Inferior parietal cortex (tissue), 1 donor: ENCODE measurements around the gene DHRS13.
A peak's percentile ranks its signal among the peaks of the same experiment; 100 is the strongest.
"Not testable (repeated sequence)": the region's sequence is repeated elsewhere in the genome, so short reads cannot be mapped to it uniquely, and the experiment has no call there.

Experiments
- DNase-seq: peaks from one replicate; pipeline ENCODE4 v3.0.0-alpha.2; 2016; ENCODE audit errors: extremely low spot score

Gene DHRS13

DNA sequence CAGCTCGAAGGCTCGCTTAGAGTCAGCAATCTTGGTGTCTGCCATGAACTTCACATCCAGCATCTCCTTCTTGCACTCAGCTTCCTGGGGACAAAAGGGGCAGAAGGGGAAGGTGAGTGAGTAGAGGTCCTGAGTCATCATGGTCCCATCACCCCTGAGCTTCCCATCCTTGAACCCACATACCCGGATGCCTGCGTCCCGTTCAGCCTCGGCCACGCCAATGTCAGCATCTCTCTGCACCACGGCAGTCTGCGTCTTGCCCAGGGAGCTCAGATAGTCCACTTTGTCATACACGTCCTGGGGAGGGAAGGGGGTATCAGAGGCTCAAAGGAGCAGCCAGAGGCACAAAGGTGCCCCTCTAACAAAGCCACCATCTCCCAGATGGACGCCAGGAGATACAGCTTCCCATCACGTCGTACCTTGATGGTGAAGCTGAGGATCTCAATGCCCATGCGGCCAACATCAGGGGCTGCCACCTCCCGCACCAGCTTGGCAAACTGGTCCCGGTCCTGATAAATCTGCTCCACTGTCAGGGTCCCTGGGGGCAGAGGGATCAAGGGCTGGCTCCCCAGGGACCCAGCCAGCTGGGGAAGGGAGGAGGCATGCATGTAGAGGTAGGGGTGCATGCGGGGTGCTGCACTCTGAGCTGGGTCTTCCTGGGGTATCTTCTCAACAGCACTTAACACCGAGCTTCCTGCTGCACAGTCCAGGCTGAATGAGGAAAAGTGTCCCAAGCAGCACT is 20.6 kb downstream of the DHRS13 start:
- DNase-seq: no peak

DNA sequence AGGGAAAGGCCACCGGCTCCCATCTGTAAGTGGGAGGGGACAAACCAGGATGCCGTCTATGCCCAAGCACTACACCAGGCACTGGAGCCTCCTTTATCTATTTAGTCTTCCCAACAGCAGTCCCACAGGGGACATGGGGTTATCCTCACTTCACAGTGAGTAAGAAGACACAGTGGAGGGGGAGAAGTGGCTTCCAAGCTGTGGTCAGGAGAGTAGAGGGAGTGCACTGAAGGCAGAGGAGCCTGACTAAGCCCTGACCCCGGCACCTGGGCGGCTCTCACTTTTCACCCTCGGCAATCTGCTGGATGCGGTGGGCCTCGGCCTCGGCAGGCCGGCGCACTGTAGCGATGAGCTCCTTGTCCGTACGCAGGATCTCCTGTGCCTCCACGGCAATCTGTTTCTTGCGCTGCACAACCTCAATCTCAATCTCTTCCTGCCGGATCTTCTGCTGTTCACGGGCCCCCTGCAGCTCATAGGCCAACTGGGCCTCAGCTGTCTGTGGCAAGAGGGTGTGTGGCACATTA is 21.3 kb downstream of the DHRS13 start:
- DNase-seq: no peak

DNA sequence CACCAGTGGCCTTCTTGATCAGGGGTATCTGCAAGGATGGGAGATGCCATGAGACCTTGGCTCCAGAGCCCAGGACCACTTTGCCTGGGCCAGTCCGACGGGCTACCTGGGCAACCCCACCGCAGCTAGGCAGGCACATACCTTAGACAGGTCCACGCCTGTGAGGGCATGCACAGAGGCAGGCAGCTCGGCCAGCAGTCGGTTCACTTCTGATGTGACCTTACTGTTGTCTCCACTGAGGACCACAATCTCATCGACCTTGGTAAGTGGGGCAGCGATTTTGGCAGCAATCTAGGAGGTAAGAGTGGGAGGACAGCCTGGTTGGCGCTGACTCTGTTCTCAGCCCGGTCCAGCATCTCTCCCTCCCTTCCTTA is 22.3 kb downstream of the DHRS13 start:
- DNase-seq: no peak

DNA sequence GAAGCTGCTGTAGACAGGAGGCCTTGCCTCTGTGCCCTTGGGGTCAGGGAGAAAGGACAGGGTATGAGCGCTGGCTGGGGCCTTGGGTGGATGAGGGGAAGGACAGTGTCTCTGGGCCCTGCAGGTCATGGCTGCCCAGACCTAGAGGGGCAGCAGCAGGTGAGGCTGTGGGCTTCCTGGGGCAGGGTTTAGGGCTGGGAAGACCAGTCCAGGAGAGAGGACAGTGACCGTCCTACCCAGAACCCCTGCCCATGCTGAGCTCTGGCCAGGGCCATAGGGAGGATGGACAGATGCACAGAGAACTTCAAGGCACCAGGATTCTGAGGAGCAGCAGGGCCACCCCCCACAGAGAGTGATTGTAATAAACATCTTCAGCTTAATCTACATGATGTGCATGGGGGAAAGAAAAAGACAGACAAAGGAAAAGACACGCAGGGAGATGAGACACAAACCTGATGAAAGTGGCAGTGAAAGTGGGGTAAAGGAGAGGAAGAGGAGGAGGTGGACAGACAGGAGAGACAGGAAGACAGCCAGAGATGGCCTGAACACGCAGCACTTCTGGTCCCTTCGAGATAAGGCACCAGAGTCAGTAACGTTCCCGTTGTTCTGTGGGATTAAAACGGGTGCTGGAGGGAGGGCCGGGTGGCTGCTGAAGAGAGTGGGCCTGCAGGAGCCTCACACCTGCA is 22.9 kb downstream of the DHRS13 start:
- no peak for DNase-seq

DNA sequence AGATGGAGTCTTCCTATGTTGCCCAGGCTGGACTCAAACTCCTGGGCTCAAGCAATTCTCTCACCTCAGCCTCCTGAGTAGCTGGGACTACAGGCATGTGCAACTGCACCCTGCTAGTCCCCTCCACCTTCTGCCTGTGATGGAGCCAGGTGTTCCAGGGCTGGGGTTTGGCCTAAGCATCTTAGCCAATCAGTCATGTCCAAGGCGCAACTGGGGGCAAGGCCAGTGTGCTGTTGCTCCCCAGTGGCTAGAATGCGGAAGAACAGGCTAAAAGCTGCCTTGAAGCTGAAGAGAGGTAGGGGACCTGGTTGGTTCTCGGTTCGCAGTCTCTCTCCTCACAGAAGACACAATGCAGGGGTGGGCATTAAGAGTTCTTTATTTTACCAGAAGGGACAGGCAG is 23.9 kb downstream of the DHRS13 start:
- DNase-seq: no peak

DNA sequence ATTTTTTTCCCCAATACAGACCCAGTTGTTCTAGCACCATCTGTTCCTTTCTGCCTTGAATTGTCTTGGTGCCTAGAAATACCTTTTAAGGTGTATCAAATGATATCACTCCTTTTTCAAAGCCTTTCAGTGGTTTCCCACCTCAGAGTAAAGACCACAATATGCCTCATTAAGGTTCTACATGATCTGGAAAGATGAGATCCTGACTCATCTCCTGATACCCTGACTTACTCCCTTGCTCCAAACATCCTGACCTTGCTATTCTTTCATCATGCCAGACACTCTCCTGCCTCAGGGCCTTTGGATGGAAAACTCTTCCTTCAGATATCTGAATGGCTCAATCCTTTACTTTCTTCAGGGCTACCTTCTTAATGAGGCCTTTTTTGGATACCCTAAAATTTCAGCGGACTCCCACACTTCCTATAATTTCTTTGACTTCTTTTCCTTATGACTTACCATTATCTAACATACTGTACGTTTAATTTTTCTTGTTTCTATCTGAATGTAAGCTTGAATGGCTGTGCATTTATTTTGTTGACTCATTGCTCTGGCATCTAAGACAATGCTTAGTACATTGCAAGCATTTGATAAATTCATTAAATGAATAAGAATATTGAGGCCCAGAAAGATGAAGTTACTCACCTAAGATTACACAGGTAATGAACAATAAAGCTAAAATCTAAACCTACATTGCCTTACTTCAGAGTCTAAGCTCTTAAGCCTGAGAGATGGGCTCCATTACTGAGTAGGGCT is 24.5 kb downstream of the DHRS13 start:
- DNase-seq: no peak

DNA sequence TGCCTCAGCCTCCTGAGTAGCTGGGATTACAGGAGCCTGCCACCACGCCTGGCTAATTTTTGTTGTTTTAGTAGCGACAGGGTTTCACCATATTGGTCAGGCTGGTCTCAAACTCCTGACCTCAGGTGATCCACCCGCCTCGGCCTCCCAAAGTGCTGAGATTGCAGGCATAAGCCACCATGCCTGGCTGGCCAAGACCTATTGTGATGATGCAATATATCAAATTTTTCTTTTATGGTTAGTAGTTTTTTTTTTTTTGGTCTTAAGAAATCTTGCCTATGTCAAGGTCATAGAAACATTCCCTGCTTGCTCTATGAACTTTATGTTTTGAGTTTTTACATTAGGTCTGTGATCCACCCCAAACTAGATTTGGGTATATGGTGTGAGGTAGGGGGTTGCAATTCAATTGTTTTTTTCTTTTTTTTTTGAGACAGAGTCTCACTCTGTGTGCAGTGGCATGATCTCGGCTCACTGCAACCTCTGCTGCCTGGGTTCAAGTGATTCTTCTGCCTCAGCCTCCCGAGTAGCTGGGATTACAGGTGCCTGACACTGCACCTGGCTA is 25.6 kb downstream of the DHRS13 start:
- not testable (repeated sequence) for DNase-seq

DNA sequence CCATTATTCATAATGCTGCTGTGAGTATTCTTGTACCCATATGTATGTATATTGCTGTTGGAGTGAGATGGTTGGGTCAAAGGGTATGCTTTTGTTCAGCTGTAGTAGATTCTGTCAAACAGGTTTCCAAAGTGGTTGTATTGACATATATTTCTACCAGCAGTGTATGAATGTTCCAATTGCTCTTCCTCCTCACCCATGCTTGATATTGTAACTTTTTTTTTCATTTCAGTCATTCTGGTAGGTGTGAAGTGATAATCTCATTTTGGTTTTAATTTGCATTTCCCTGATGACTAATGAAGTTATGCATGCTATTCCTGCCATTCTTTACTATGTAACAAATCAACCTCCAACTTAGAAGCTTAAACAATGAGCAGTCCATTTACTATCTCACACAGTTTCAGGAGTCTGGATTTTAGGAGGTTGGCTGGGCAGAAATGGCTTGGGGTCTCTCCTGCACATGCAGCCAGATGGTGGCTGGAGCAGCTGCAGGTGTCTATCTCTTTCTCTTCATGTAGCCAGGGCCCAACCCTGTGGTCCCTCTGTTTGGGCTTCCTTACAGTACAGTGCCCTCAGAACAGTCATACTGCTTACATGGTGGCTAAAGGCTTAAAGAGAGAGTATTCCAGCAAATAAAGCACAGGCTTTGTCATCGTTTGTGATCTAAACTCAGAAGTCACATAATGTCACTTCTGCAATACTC is 26.9 kb downstream of the DHRS13 start:
- no peak for DNase-seq

DNA sequence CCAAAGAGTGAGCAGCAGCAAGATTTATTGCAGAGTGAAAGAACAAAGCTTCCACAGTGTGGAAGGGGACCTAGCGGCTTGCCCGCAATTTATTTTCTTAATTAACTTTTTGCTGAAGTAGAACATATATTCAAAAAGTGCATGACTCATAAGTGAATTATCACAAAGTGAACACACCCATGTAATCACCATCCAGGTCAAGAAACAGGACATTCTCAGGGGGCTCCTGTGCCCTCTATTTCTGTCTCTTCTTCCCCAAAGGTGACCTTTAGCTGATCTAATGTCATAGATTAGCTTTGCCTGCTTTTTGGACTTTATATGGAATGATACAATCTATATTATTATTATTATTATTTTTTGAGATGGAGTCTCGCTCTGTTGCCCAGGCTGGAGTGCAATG is 28.1 kb downstream of the DHRS13 start:
- DNase-seq: no peak

DNA sequence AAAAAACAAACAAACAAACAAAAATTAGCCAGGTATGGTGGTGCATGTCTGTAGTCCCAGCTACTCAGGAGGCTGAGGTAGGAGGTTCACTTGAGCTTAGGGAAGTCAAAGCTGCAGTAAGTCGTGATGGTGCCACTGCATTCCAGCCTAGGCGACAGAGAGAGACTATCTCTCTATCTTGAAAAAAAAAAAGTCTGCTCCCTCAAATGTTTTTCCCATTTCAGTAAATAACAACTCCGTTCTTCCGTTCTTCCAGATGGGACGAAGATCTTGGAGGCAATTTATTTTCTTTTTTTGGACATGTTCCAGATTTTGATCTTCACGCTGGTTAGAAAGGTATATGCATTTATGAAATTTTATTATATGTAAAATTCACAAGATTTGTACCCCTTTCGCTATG is 29.0 kb downstream of the DHRS13 start:
- no peak for DNase-seq

DNA sequence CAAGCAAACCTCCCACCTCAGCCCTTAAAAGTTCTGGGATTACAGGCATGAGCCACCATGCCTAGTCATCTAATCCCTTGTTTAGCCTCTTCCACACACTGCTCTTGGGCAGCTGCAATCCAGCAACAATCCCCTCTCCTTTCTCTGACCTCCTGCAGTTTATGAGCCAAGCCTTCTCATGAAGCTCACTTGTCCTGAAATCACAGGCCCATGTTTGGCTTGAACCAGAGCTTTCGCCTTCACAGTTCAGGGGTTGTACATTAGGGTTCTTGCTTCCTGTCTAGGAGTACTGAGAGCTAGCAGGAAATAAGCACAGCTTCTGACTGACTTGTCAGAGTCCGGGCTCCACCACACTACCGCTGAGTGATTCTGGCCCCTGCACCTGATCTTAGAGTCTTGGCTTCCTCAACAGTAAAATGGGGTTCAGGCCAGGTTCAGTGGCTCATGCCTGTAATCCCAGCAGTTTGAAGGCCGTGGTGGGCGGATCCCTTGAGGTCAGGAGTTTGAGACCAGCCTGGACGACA is 31.8 kb downstream of the DHRS13 start:
- DNase-seq: no peak

DNA sequence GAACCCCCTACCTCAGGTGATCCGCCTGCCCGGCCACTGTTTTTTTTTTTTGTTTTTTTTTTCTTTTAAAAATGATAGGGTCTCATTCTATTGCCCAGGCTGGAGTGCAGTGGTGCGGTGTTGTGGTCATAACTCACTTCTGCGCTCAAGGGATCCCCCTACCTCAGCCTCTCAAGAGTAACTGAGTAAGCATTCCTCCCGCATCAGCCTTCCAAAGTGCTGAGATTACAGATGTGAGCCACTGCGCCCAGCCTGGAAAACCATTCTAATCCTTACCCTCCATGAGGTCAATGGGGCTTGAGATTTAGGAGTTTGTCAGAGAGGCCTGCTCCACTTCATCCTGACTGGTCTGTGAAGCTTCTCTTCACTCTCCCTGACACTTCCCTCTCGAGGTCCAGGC is 35.6 kb downstream of the DHRS13 start:
- no peak for DNase-seq

DNA sequence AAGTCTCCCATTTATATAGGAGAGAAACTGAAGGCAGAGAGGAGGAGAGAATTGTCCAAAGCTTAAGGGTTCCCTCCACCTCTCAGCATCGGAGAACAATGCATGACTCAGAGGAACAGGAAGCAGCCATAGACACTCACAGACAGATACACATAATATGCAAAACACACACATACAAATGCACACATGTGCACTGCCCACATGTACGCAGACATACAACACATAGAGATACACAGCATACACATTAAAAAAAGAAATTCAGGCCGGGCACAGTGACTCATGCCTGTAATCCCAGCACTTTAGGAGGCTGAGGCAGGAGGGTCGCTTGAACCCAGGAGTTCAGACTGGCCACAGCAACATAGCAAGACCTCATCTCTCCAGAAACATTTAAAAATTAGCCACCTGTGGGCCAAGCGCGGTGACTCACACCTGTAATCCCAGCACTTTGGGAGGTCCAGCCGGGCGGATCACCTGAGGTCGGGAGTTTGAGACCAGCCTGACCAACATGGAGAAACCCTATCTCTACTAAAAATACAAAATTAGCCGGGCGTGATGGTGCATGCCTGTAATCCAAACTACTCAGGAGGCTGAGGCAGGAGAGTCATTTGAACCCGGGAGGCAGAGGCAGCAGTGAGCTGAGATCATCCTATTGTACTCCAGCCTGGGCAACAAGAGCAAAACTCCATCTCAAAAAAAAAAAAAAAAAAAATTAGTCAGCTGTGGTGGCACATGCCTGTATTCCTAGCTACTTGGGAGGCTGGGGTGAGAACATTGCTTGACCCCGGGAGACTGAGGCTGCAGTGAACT is 36.7 kb downstream of the DHRS13 start:
- DNase-seq: no peak

DNA sequence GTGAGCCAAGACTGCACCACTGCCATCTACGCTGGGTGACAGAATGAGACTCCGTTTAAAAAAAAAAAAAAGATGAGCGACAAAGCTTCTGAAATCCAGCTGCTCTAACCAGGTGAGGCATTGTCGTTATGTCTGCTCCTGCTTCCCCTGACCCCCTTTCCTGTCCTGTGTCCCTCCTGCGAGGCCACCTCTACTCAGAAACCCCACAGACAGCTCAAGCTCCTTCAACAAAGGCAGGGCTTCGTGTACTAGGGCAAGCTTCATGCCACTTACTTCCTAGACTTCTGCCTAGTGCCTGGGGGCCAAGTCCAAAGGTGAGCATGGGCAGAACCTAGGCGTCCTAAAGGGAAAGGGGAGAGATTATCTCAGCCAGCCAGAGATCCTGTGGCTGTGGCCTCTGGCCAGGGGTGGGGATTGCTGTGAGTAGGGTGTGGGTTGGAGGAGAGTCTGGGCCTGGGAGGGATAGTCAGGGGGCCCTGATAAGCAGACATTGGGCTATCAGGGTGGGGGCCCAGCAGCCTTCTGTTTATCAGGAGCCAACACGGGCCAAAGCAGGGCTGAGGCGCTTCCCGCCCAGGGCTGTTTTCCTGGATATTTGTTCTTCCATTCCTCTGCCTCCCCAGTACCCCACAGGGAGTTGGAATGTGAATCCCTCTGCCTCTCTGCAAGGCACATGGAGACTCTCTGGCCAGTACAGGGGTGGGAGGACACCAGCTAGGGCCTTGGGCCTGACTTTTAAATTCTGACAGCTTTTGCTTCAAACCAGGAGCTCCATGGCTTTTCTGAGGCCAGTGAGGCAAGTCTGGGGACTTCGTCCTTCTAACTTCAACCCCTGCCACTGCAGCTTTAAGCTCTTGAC is 37.7 kb downstream of the DHRS13 start:
- peak; percentile 43 for DNase-seq

DNA sequence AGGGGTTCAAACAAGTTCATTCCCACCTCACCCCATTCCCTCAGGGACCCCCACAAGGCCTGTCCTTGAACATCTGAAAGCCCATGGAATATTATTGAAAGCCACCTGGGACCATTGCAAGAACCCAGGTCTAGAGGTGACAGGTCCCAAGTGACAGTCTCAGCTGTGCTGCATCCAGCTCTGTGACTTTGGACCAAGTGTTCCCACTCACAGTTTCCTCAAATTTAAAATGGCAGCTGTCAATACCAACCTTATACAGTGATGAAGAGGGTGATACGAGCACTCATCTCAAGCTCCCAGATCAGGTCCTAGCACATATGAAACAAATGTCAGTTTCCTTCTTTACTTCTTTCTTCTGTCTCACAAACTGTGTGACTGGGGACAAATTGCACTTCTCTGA is 38.9 kb downstream of the DHRS13 start:
- DNase-seq: no peak

DNA sequence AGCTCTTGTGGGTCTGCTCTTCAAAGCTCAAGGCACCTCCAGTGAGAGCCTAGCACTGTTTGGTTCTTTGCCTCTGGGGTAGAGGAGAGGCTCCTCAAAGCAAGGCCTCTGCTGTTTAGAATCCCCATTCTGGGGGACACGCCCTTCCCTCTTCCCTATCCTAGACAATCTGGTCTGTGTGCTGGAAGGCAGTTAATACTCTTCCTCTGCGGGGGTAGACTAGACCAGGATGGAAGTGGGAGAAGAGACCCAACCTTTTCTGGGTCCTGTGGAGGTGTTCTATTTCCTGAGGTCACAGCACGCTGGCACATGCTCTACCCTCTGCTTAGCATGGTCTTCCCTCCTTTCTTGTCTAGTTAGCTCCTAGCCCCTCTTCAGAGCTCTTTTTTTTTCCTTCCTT is 40.3 kb downstream of the DHRS13 start:
- DNase-seq: no peak

DNA sequence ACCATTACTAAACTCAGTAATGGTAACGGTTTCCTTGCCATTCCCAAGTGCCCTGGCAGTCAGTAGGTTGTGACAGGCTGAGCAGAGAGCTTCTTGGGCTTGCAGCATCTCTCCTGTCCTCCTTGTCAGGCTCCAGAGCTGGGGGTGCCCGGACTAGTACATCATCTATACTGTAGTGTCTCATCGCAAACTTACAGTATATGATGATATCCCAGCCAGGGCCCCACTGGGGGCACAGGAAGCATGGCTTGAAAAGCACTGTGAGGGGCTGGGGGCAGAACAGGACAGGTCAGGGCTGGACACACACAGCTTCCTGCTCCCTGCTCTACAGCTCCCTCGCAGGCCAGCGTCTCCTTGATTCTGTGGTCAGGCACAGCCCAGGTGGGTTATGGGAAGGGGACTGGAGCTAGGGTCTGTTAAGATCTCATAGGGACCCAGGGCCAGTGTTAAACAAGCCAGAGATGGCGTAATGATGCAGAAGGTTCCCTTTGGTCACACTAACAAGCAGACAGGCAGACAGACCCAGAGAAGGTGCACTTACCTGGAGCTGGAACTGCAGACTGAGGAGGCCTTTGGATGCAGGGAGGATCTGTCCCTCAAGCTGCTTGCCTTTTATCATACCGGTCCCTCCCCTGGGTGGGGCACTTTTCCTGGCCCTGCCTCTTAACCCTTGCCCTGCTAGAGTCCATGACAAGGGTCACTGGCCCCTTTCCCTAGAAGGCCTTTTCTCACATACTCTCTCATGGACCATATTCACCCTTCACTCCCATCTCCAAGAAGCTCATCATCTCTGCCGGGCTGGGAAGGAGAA is 41.3 kb downstream of the DHRS13 start:
- DNase-seq: peak; percentile 24

DNA sequence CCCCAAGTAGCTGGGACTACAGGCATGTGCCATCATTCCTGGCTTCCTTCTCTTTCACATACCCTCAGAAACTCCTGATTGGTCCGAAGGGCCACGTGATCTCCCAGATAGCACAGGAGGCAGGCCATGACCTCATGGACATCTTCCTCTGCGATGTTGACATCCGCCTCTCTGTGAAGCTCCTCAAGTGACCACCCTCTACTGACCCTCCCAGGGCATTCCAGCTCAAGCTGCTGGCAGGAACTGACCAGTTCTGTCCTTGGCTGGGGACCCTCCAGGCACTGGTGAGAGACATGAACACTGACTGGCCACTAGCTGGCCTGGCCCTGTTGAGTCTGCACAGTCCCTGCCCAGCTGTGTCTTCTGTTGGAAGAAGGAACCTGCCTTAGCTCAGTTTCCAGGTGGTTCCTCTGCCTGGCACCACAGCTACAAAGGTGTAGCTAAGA is 42.5 kb downstream of the DHRS13 start:
- no peak for DNase-seq
